Measurements from ENCODE around the gene GALM. TPM values are rescaled to one million over a fixed set of nuclear protein-coding genes. Genes with fewer than 3 reads are reported as not detected.
A peak's percentile ranks its signal among the peaks of the same experiment; 100 is the strongest.

The GALM gene
- total and polyA plus RNA-seq, 10 of the 15 experiments (the other 5 are each of a cell fraction or from before 2014, with no cell fraction given) = 1.1 to 4.0 (median 1.7) TPM

DNA sequence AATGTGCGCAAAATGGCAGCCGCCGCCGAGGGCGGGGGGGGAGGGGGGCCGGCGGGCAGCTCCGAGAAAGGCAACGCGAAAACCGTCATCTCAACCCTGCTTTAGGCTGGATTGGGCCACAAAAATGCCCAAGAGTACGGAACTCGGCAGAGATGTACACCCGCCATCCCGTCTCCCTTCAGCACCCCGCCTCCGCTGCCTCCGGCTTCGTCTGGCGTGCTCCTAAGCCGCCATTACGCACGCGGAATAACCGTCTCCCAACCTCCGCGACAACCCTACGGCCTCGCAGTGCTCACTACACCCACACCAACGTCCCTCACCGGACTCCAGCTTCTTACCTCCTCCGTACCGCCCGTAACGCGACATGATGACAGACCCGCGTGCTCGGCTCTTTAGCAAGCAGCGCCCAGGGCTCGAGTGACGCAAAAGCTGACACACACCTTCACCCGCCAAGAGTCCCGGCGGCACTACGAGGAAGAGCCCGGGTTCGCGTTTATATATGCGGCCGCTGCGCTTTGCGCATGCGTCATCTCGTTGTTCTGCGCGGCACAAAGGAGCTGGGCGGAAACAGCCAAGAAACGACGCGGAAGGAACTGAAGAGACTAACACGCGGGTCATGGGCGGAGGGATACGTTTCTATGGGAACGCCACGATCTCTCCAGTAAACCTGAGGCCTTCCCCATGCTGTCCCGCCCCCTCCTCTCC, 85.1 kb downstream of the GALM start, which contains the start of gene SRSF7 (continued):
- TF ChIP-seq MTA3 (IDR thresholded peaks at IDR 0.05; ENCODE audit: borderline replicate concordance, low read length) = peak; percentile 45; the same call in 1 of the 2 replicates
- TF ChIP-seq SIN3A (IDR thresholded peaks at IDR 0.05; ENCODE audit: low read depth, low read length) = peak; percentile 95
- 0 out of 2 replicates have a peak, but pooled peaks have one; percentile 4 for TF ChIP-seq SMC3 (IDR thresholded peaks at IDR 0.05; ENCODE audit: borderline replicate concordance, low read length)
- 0 out of 2 replicates have a peak, but pooled peaks have one; percentile 8 for TF ChIP-seq EED (IDR thresholded peaks at IDR 0.05; ENCODE audit: low read depth)
- peak; percentile 48 for TF ChIP-seq NR2F1 (conservative IDR thresholded peaks at IDR 0.05)
- peak; percentile 93 for TF ChIP-seq RB1 (IDR thresholded peaks at IDR 0.05; ENCODE audit: borderline replicate concordance)
- TF ChIP-seq SKIL (IDR thresholded peaks at IDR 0.05; ENCODE audit: low read depth, poor library complexity, severe bottlenecking) = peak; percentile 64
- TF ChIP-seq KDM1A (IDR thresholded peaks at IDR 0.05; ENCODE audit: borderline replicate concordance) = no peak
- TF ChIP-seq TCF7 (IDR thresholded peaks at IDR 0.05; ENCODE audit: borderline replicate concordance) = peak; percentile 63; the same call in 1 of the 2 replicates
- 0 out of 2 replicates have a peak, but pooled peaks have one; percentile 6 for TF ChIP-seq NFYB (IDR thresholded peaks at IDR 0.05; ENCODE audit: insufficient read depth, low read depth, low read length)
- 0 out of 2 replicates have a peak, but pooled peaks have one; percentile 53 for TF ChIP-seq MTA2 (IDR thresholded peaks at IDR 0.05; ENCODE audit: low read depth)
- peak; percentile 34; the same call in 1 of the 2 replicates for TF ChIP-seq NR2C1 (IDR thresholded peaks at IDR 0.05)
- TF ChIP-seq IKZF2 (IDR thresholded peaks at IDR 0.05) = peak; percentile 62 to 73; a peak in 3 of 4 replicates
- TF ChIP-seq, protein P1, sequence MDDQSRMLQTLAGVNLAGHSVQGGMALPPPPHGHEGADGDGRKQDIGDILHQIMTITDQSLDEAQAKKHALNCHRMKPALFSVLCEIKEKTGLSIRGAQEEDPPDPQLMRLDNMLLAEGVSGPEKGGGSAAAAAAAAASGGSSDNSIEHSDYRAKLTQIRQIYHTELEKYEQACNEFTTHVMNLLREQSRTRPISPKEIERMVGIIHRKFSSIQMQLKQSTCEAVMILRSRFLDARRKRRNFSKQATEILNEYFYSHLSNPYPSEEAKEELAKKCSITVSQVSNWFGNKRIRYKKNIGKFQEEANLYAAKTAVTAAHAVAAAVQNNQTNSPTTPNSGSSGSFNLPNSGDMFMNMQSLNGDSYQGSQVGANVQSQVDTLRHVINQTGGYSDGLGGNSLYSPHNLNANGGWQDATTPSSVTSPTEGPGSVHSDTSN (IDR thresholded peaks at IDR 0.05; ENCODE audit: insufficient replicate concordance, low read depth, low read length) = peak; percentile 78
- no peak for TF ChIP-seq NFXL1 (IDR thresholded peaks at IDR 0.05; ENCODE audit: borderline replicate concordance)
- TF ChIP-seq PAX5 (IDR thresholded peaks at IDR 0.05; ENCODE audit: borderline replicate concordance, low read depth, low read length) = peak; percentile 82
- peak; percentile 83; the same call in 1 of the 2 replicates for TF ChIP-seq ESRRA (IDR thresholded peaks at IDR 0.05; ENCODE audit: low read length)
- TF ChIP-seq NFIC (IDR thresholded peaks at IDR 0.05; ENCODE audit: low read depth, low read length) = no peak; the same call in 1 of the 2 replicates
- peak; percentile 100 for TF ChIP-seq POLR2AphosphoS5 (IDR thresholded peaks at IDR 0.05; ENCODE audit: low read length)
- TF ChIP-seq, protein P2, sequence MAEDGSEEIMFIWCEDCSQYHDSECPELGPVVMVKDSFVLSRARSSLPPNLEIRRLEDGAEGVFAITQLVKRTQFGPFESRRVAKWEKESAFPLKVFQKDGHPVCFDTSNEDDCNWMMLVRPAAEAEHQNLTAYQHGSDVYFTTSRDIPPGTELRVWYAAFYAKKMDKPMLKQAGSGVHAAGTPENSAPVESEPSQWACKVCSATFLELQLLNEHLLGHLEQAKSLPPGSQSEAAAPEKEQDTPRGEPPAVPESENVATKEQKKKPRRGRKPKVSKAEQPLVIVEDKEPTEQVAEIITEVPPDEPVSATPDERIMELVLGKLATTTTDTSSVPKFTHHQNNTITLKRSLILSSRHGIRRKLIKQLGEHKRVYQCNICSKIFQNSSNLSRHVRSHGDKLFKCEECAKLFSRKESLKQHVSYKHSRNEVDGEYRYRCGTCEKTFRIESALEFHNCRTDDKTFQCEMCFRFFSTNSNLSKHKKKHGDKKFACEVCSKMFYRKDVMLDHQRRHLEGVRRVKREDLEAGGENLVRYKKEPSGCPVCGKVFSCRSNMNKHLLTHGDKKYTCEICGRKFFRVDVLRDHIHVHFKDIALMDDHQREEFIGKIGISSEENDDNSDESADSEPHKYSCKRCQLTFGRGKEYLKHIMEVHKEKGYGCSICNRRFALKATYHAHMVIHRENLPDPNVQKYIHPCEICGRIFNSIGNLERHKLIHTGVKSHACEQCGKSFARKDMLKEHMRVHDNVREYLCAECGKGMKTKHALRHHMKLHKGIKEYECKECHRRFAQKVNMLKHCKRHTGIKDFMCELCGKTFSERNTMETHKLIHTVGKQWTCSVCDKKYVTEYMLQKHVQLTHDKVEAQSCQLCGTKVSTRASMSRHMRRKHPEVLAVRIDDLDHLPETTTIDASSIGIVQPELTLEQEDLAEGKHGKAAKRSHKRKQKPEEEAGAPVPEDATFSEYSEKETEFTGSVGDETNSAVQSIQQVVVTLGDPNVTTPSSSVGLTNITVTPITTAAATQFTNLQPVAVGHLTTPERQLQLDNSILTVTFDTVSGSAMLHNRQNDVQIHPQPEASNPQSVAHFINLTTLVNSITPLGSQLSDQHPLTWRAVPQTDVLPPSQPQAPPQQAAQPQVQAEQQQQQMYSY (CRISPR knock-in tag; IDR thresholded peaks at IDR 0.05) = no peak; the same call in 1 of the 2 replicates
- TF ChIP-seq PML (IDR thresholded peaks at IDR 0.05; ENCODE audit: low read length) = peak; percentile 100
